Hippocampal formation (tissue), 2 donors: ENCODE results near the gene EMX2.
A peak's percentile ranks its signal among the peaks of the same experiment; 100 is the strongest.

Experiments
- DNase-seq, 2 donors: peaks; one replicate each; lab custom pipeline; 2025; lab: John Stamatoyannopoulos, UW

Gene EMX2

GRCh38 chr10:117532003-117532385 lies 10.6 kb upstream of the EMX2 start:
- no peak for DNase-seq

- no peak for DNase-seq
Observed at GRCh38 chr10:117532451-117533107, 10.0 kb upstream of the EMX2 start.

DNA sequence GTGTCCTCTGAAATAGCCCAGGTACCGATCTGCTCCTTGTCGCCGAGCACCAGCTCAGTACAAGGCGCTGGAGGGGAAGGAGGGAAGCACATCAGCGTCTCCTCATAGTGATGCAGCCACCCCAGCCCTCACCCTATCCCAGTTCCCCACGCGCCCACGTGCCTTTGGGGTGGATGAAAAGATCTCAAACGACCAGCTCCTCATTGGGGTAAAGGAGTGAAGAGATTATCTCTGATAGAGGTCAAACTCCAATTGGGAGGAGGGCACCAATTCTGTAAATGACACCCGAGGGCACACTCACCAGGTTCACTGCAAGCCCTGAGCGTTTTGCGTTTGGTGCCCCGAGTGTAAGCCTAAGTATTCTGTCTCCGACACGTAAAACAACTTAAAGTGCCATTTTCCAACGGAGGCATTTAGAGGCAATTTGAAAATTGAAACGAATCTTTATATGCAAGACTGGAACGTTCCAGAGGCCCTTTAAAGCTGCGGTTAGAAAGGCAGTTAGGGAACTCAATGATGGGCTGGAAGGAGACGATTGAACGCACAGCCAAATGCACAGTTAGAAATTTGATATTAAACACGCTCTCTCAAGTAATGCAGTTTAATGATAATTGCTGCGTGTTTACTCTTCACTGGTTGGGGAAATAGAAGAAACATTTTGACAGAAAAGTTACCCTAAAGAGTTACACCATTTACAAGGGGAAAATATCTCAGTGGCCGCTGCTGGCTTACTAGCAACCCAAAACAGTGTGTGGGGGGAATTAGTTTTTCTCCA lies 8.9 kb upstream of the EMX2 start:
- no peak for DNase-seq

- DNase-seq: no peak
Observed at GRCh38 chr10:117534321-117535297, 7.9 kb upstream of the EMX2 start.

DNA sequence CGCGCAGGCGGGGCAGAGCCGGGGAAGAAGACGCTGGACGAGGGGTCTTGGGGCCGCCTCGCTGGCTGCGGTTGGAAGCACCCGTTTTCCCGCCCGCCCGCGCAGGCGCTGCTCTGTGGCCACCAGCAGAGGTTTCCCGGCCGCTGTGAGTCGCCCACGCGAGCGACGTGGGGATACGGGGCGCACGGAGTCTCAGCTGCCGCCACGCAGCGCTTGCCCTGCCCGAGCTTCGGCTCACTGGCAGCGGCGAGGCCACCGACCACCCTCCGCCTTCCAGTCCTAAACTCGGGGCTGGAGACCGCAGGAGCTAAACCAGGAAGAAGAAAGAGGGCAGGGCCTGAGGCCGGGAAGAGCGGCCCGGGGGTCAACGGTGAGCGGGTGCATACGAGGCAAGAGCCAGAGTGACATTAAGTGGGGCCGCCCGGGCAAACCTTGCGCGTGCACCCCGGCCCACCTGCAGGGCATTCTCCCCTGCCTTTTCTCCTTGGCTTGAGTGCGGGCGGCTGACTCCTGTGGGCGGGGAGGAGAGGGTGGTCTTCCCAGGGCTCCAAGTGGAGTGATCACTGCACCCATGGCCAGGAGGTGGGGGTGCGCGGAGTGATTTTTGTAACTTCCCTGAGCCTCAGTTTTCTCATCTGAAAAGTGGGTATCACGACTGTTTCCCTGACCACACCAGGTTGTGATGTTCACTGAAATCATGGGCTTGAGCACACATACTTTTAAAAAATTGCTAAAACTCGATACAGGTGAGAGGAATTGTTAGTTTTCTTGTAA lies 7.1 kb upstream of the EMX2 start:
- DNase-seq: no peak

DNA sequence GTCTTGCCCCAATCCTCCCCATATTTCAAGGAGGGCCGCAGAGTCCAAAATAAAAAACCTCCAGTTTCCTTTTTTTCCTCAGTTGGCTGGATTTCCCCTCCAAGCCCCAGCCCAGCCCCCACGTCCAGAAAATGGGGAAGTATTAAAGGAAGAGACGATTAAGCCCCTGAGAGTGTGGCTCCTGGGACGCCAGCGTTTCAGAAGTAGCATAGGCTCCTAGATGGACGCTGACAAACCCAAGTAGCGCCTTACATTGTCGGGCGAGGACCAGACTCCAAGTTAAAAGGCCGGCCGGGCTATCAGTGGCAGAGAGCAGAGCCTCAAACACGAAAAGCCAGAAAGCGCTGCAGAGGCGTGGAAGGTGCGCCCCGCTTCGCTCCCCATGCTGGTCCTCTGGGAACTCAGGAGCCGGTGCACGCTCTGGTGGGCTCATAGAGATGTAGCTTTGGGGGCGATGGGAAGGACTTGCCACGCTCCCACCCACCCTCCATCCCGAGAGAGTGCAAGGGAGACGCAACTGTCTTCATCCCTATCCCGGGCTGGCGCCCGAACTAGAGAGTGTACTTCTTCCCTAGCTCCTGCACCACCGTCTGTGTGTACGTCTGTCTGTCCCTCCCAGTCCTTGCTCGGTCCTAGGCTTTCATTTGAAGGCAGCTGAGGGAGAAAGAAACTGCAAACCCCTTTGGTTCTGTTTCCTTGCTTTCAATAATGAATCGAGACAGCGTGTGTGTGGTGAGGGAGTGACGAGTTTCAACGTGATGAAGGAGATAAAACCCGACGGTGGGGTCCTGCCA lies 6.3 kb upstream of the EMX2 start:
- no peak for DNase-seq

DNA sequence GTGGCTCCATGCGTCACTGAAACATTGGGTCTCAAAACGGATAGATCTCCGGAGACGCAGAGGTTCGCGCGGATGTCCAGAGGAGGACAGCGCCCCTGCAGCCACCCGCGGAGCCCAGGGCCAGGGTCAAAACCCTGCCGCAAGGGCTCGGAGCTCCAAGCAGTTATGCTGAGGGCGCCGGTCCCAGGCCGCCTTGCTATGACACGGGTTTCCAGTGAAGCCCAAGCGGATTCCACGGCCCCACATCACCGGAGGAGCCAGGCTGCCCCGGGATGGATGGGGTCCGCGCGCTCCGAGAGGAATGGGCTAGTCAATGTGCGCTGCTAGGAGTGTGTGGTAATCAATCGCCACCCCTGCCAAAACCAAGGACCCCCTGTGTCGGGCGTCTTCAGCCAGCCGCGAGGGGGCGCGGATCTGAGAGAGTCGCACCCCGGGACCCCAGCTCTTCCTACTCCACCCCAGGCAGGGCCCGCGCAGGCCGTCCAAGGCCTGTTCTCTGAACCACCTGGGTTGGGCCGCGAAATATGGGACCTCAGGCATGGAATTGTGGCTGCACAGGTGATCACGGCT lies 5.6 kb upstream of the EMX2 start:
- DNase-seq: no peak

GRCh38 chr10:117537436-117537903 lies 5.1 kb upstream of the EMX2 start:
- DNase-seq: no peak

- DNase-seq: no peak
Observed at GRCh38 chr10:117537904-117538524, 4.5 kb upstream of the EMX2 start.

- DNase-seq: no peak
Observed at GRCh38 chr10:117539361-117539773, 3.2 kb upstream of the EMX2 start.

GRCh38 chr10:117539903-117540639 lies 2.5 kb upstream of the EMX2 start:
- DNase-seq: no peak

DNA sequence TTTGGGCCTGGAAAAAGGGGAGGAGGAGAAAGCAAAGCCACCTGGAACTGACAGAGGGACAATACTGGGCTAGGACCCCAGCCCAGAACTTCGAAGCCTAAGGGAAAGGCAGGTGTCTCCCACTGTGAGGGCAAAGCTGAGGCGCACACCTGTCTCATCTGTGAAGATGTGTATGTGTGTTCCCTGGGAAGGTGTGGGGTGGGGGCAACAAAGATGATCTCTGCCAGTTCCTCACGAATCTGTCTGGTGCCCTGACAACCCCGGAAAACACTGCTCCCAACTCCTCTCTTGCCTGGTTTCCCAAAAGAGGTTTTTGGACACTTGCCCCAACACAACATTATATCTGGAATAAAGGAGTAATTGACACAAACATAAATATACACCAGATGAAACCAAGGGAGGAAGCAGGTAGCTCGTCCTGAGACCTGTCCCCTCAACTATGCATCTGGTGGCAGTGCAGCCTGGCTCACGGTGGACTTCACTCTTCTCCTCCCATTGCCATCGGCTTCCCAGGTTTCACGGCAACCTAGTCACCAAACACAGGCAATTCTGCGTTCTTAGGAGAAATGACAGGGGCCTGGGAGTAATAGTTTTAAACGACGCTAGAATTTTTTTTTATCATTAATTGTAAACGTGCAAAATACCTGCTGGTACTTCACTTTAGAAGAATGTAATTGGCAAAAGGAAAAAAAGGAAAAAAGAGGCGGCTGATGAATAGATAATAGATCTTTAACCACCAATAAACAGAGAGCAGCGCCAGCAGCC lies 1.7 kb upstream of the EMX2 start:
- DNase-seq: no peak

- DNase-seq: peak in 1 of 2 donors; percentile 22
Observed at GRCh38 chr10:117541405-117541908, 1.1 kb upstream of the EMX2 start.

DNA sequence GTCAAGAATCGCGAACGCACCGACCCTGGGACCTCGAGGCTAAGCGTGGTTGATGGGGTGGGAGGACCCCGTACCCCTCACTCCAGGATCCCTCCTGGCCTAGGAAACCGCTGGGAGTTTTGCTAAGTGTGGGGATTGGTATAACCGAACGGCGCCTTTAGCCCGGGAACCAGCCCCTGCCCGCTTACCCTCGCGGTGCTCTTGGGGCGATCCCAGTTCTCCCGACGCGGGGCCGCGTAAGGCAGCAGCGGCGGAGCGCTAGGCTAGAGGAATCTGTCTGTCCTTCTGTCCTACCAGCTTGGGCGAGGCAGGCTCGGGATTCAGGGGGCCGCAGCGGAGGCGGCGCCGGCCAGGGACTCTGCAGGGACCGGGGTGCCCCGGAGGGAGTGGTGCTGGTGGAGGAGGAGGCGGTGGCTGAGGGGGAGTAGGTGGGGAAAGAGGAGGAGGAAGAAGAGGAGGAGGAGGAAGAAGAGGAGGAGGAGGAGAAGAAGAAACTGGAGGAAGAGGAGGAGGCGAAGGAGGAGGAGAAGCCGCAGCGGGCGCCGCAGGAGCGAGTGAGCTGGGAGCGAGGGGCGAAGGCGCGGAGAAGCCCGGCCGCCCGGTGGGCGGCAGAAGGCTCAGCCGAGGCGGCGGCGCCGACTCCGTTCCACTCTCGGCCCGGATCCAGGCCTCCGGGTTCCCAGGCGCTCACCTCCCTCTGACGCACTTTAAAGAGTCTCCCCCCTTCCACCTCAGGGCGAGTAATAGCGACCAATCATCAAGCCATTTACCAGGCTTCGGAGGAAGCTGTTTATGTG lies 439 bp upstream of the EMX2 start:
- peak; percentile 37 to 61 for DNase-seq

- DNase-seq: no peak
Observed at GRCh38 chr10:117543225-117544003, 868 bp downstream of the EMX2 start.

DNA sequence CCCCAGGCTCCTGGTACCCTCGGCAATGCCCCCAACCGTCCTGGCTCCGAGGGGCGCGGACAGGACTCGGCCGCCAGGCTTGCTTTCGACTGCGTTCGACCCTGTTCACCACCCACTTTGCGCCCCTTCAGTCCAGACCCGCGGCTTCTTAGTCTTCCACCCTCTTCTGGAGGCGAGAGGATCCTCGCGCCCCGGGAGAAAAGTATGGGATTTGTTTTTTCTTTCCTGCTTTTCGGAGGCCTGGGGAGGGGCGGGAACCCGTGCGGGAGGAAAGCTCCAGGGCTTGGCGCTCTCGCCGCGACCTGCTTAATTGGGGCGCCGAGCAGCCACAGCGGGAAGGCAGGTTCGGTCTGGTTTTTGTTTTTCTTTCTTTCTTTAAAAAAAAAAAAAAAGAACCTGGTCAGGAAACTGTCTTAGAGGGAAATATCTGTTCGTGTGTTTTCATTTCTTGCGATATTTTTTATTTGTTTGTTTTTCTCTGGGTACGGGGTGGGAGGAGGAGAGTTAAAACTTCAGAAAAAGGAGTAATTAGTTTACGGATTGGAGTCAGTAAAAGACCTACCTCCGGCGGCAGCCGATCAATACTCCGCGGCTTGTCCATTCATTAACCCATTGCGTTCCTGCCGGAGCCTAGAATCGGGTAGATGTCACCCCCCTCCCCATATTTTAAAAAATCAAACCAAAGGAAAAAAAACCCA lies 1.6 kb downstream of the EMX2 start:
- DNase-seq: no peak
